ENCODE data around the gene PER2.

The PER2 gene

DNA sequence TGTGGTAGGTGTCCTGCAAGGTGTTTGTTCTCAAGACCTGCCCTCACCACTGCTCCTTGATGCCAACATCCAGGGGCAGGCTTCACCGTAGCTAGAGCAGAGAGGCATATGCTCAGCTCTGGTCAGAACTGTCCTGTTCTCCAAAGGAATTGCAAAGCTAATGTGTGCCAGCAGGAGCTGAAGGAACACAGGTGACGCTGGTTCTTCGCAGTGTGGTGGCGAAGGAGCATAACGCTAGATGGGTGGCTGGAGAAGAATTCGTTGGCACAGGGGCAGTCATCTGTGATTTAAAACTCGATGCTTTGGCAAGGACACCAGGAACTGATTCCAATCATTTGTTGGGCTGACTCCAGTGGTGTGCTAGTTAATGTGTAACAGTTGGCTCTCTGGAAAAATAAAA lies 11.4 kb upstream of the PER2 start:
- H3K18ac ChIP-seq (ENCODE audit: low read length) = no peak overlapping the region
- no peak overlapping the region for H3K23ac ChIP-seq (ENCODE audit: low read length)
- H3K36me3 ChIP-seq (ENCODE audit: control insufficient read depth in 1 of 2, insufficient read depth in 2 of 2, low read length in 2 of 2) = no peaks in the 10 kb centered on the region
- no peak overlapping the region for H3K4me3 ChIP-seq (ENCODE audit: low read depth, low read length)
- WGBS (ENCODE audit: extremely low coverage, insufficient coverage, insufficient read length) = no CpG with 5 or more reads among the region's 7 CpGs
- no peak overlapping the region for H2BK120ac ChIP-seq (ENCODE audit: insufficient read depth, low read length, poor library complexity)
- H4K8ac ChIP-seq (ENCODE audit: low read depth, low read length) = no peak overlapping the region
- no peaks in the 10 kb centered on the region for H3K79me1 ChIP-seq (ENCODE audit: low read length)
- H3K4me1 ChIP-seq (ENCODE audit: control insufficient read depth in 1 of 2, insufficient read depth in 2 of 2, low read length in 2 of 2) = no peaks in the 10 kb centered on the region
- no peaks in the 10 kb centered on the region for H3K79me2 ChIP-seq (ENCODE audit: control insufficient read depth, insufficient read depth, low read length, poor library complexity)
- H4K12ac ChIP-seq (ENCODE audit: low read depth, low read length) = no peak overlapping the region
- no peak for DNase-seq
- no peak overlapping the region for H3K4ac ChIP-seq (ENCODE audit: low read depth, low read length)
- H3K27me3 ChIP-seq (ENCODE audit: insufficient read depth, low read length) = no peaks in the 10 kb centered on the region
- H3K4me2 ChIP-seq (ENCODE audit: low read length) = no peak overlapping the region
- no peaks in the 10 kb centered on the region for H3K9me3 ChIP-seq (ENCODE audit: insufficient read depth, low read depth, low read length)
- no peak overlapping the region for H2AFZ ChIP-seq (ENCODE audit: insufficient read depth, low read length, poor library complexity)
- H2BK5ac ChIP-seq (ENCODE audit: low read depth, low read length, poor library complexity) = no peak overlapping the region
- H2BK12ac ChIP-seq (ENCODE audit: low read length) = no peak overlapping the region
- H3K27ac ChIP-seq (ENCODE audit: low read depth, low read length) = no peak overlapping the region
- H4K91ac ChIP-seq (ENCODE audit: low read depth, low read length) = no peak overlapping the region
- H3K9ac ChIP-seq (ENCODE audit: low read length) = no peak overlapping the region
- H2AK5ac ChIP-seq (ENCODE audit: low read length) = no peak overlapping the region
- H3K14ac ChIP-seq (ENCODE audit: low read length) = no peak overlapping the region

- H3K36me3 ChIP-seq (ENCODE audit: control insufficient read depth in 1 of 2, insufficient read depth in 2 of 2, low read length in 2 of 2) = no peaks in the 10 kb centered on the region
- H3K18ac ChIP-seq (ENCODE audit: low read length) = no peak overlapping the region
- H2BK5ac ChIP-seq (ENCODE audit: low read depth, low read length, poor library complexity) = no peak overlapping the region
- H4K91ac ChIP-seq (ENCODE audit: low read depth, low read length) = no peak overlapping the region
- no peaks in the 10 kb centered on the region for H3K79me1 ChIP-seq (ENCODE audit: low read length)
- H3K4me3 ChIP-seq (ENCODE audit: low read depth, low read length) = no peak overlapping the region
- H4K12ac ChIP-seq (ENCODE audit: low read depth, low read length) = no peak overlapping the region
- no peak overlapping the region for H3K23ac ChIP-seq (ENCODE audit: low read length)
- no peak overlapping the region for H3K4ac ChIP-seq (ENCODE audit: low read depth, low read length)
- H3K4me1 ChIP-seq (ENCODE audit: control insufficient read depth in 1 of 2, insufficient read depth in 2 of 2, low read length in 2 of 2) = no peaks in the 10 kb centered on the region
- no peak overlapping the region for H3K4me2 ChIP-seq (ENCODE audit: low read length)
- H3K9me3 ChIP-seq (ENCODE audit: insufficient read depth, low read depth, low read length) = no peaks in the 10 kb centered on the region
- H2BK12ac ChIP-seq (ENCODE audit: low read length) = no peak overlapping the region
- no peak overlapping the region for H2BK120ac ChIP-seq (ENCODE audit: insufficient read depth, low read length, poor library complexity)
- H2AK5ac ChIP-seq (ENCODE audit: low read length) = no peak overlapping the region
- H3K79me2 ChIP-seq (ENCODE audit: control insufficient read depth, insufficient read depth, low read length, poor library complexity) = no peaks in the 10 kb centered on the region
- no peak overlapping the region for H3K9ac ChIP-seq (ENCODE audit: low read length)
- no CpG with 5 or more reads among the region's 24 CpGs for WGBS (ENCODE audit: extremely low coverage, insufficient coverage, insufficient read length)
- no peak overlapping the region for H4K8ac ChIP-seq (ENCODE audit: low read depth, low read length)
- no peaks in the 10 kb centered on the region for H3K27me3 ChIP-seq (ENCODE audit: insufficient read depth, low read length)
- no peak overlapping the region for H3K14ac ChIP-seq (ENCODE audit: low read length)
- no peak overlapping the region for H2AFZ ChIP-seq (ENCODE audit: insufficient read depth, low read length, poor library complexity)
- DNase-seq = no peak
- H3K27ac ChIP-seq (ENCODE audit: low read depth, low read length) = no peak overlapping the region
Observed at GRCh38 chr2:238296638-238297457, 8.4 kb upstream of the PER2 start.

- Histone ChIP-seq H3K27me3 (ENCODE audit: insufficient read depth, low read length) (no peaks in the 10 kb centered on the region), H4K12ac (ENCODE audit: low read depth, low read length) (no peak overlapping the region), H3K9ac (ENCODE audit: low read length) (no peak overlapping the region), H4K91ac (ENCODE audit: low read depth, low read length) (no peak overlapping the region), H3K4me2 (ENCODE audit: low read length) (no peak overlapping the region), H2BK5ac (ENCODE audit: low read depth, low read length, poor library complexity) (no peak overlapping the region), H3K27ac (ENCODE audit: low read depth, low read length) (no peak overlapping the region), H3K14ac (ENCODE audit: low read length) (no peak overlapping the region), H3K4me3 (ENCODE audit: low read depth, low read length) (no peak overlapping the region), H3K36me3 (ENCODE audit: control insufficient read depth in 1 of 2, insufficient read depth in 2 of 2, low read length in 2 of 2) (no peaks in the 10 kb centered on the region), H3K9me3 (ENCODE audit: insufficient read depth, low read depth, low read length) (no peaks in the 10 kb centered on the region), H2BK12ac (ENCODE audit: low read length) (no peak overlapping the region), H2BK120ac (ENCODE audit: insufficient read depth, low read length, poor library complexity) (no peak overlapping the region), H3K23ac (ENCODE audit: low read length) (no peak overlapping the region), H4K8ac (ENCODE audit: low read depth, low read length) (no peak overlapping the region), H2AK5ac (ENCODE audit: low read length) (no peak overlapping the region), H3K79me2 (ENCODE audit: control insufficient read depth, insufficient read depth, low read length, poor library complexity) (no peaks in the 10 kb centered on the region), H2AFZ (ENCODE audit: insufficient read depth, low read length, poor library complexity) (no peak overlapping the region), H3K79me1 (ENCODE audit: low read length) (no peaks in the 10 kb centered on the region), H3K4ac (ENCODE audit: low read depth, low read length) (no peak overlapping the region), H3K4me1 (ENCODE audit: control insufficient read depth in 1 of 2, insufficient read depth in 2 of 2, low read length in 2 of 2) (no peaks in the 10 kb centered on the region), H3K18ac (ENCODE audit: low read length) (no peak overlapping the region)
- no peak for DNase-seq
- WGBS (ENCODE audit: extremely low coverage, insufficient coverage, insufficient read length) = no CpG with 5 or more reads among the region's 21 CpGs
Observed at GRCh38 chr2:238295144-238296112, 7.0 kb upstream of the PER2 start.

DNA sequence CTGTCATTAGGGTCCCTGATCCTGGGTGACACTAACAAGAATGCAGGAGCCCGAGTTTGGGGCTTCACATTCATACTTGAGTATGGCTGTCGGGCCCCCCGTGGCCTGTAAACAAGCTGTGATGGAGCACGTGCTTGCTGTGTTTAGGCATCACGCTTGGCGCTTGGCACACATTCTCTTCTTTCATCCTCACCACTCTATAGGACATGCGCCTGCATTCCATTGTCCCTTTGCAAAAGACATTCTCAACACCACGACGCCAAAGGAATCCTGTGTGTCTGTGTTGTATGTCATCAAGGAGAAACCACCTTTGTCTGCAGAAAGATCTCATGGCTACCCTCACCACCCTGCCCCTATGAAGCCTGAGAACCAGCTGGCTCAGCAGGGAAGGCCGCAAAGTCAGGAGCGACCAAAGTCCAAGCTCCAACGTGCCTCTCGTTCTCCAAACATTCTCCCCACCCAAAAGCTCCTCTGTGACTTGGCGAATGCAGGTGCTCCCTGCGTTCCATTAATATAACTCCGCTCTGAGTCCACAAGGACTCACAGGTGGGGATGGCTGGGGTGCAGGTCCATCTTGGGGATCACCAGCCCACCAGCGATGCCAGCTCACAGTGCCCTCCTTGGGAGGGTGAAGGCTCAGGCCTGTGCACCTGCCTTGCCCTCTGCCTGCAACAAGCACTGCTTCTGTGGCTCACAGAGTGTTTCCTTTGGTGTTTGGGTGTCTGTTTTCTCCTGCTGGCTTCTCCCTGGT lies 6.2 kb upstream of the PER2 start:
- H3K18ac ChIP-seq (ENCODE audit: low read length) = no peak overlapping the region
- H3K14ac ChIP-seq (ENCODE audit: low read length) = no peak overlapping the region
- no peak overlapping the region for H4K91ac ChIP-seq (ENCODE audit: low read depth, low read length)
- DNase-seq = peak in 1 of 2 donors; percentile 58
- no peak overlapping the region for H2BK5ac ChIP-seq (ENCODE audit: low read depth, low read length, poor library complexity)
- no peak overlapping the region for H2AFZ ChIP-seq (ENCODE audit: insufficient read depth, low read length, poor library complexity)
- no peak overlapping the region for H2BK120ac ChIP-seq (ENCODE audit: insufficient read depth, low read length, poor library complexity)
- H2BK12ac ChIP-seq (ENCODE audit: low read length) = no peak overlapping the region
- H3K79me2 ChIP-seq (ENCODE audit: control insufficient read depth, insufficient read depth, low read length, poor library complexity) = no peaks in the 10 kb centered on the region
- H3K9me3 ChIP-seq (ENCODE audit: insufficient read depth, low read depth, low read length) = no peaks in the 10 kb centered on the region
- H3K9ac ChIP-seq (ENCODE audit: low read length) = no peak overlapping the region
- H3K23ac ChIP-seq (ENCODE audit: low read length) = no peak overlapping the region
- no peak overlapping the region for H3K4ac ChIP-seq (ENCODE audit: low read depth, low read length)
- H3K27me3 ChIP-seq (ENCODE audit: insufficient read depth, low read length) = no peaks in the 10 kb centered on the region
- H3K36me3 ChIP-seq (ENCODE audit: control insufficient read depth in 1 of 2, insufficient read depth in 2 of 2, low read length in 2 of 2) = no peaks in the 10 kb centered on the region
- H3K27ac ChIP-seq (ENCODE audit: low read depth, low read length) = no peak overlapping the region
- H3K4me2 ChIP-seq (ENCODE audit: low read length) = no peak overlapping the region
- no peak overlapping the region for H2AK5ac ChIP-seq (ENCODE audit: low read length)
- no peaks in the 10 kb centered on the region for H3K79me1 ChIP-seq (ENCODE audit: low read length)
- no peak overlapping the region for H4K12ac ChIP-seq (ENCODE audit: low read depth, low read length)
- H3K4me1 ChIP-seq (ENCODE audit: control insufficient read depth in 1 of 2, insufficient read depth in 2 of 2, low read length in 2 of 2) = peaks cover 0 to under 1% of the 10 kb centered on the region in 2 experiments
- H4K8ac ChIP-seq (ENCODE audit: low read depth, low read length) = no peak overlapping the region
- no peak overlapping the region for H3K4me3 ChIP-seq (ENCODE audit: low read depth, low read length)
- WGBS (ENCODE audit: extremely low coverage, insufficient coverage, insufficient read length) = no CpG with 5 or more reads among the region's 17 CpGs

Measured in trophoblast cell (in vitro differentiated cells and primary cell).